SKM-1 (cell line): Measurements from ENCODE around the gene DGKK.

Source experiments
- DNase-seq: peaks from one replicate; lab custom pipeline; 2025; ENCODE audit not compliant: unreplicated experiment; lab: John Stamatoyannopoulos, UW

Gene DGKK

GRCh38 chrX:50470103-50471031 lies at the start of gene DGKK:
Gene DGKK (minus strand): TSS chrX:50470825. CDS start chrX:50470678, 147 bp downstream.
- no peak for DNase-seq

GRCh38 chrX:50514811-50515210 lies 44.2 kb upstream of the DGKK start:
- DNase-seq: no peak

- no peak for DNase-seq
These were observed 26.5 kb upstream of the DGKK start for GRCh38 chrX:50497114-50497513.

- no peak for DNase-seq
These were observed 25.0 kb upstream of the DGKK start for GRCh38 chrX:50495616-50496015.

- DNase-seq: no peak
These were observed 22.1 kb upstream of the DGKK start for GRCh38 chrX:50492720-50493119.

- no peak for DNase-seq
These were observed 14.0 kb upstream of the DGKK start for GRCh38 chrX:50484662-50485061.

GRCh38 chrX:50483283-50483682 lies 12.7 kb upstream of the DGKK start:
- peak; percentile 17 for DNase-seq

- DNase-seq: no peak
These were observed 4.6 kb upstream of the DGKK start for GRCh38 chrX:50475208-50475607.

- DNase-seq: no peak
These were observed 765 bp upstream of the DGKK start for GRCh38 chrX:50471390-50471789.

- DNase-seq: no peak
These were observed 1.4 kb downstream of the DGKK start for GRCh38 chrX:50469206-50469605.

GRCh38 chrX:50459615-50460014 lies 11.0 kb downstream of the DGKK start:
- no peak for DNase-seq

GRCh38 chrX:50458483-50458882 lies 12.1 kb downstream of the DGKK start:
- DNase-seq: no peak

- peak; percentile 51 for DNase-seq
These were observed 13.7 kb downstream of the DGKK start for GRCh38 chrX:50456712-50457484.

- DNase-seq: no peak
These were observed 17.8 kb downstream of the DGKK start for GRCh38 chrX:50452782-50453181.

- DNase-seq: no peak
These were observed 20.3 kb downstream of the DGKK start for GRCh38 chrX:50450324-50450723.

GRCh38 chrX:50448565-50448964 lies 22.1 kb downstream of the DGKK start:
- no peak for DNase-seq

GRCh38 chrX:50447535-50447934 lies 23.1 kb downstream of the DGKK start:
- no peak for DNase-seq

GRCh38 chrX:50442426-50443116 lies 28.1 kb downstream of the DGKK start:
- no peak for DNase-seq

- no peak for DNase-seq
These were observed 33.8 kb downstream of the DGKK start for GRCh38 chrX:50436797-50437196.

GRCh38 chrX:50432829-50433289 lies 37.8 kb downstream of the DGKK start:
- no peak for DNase-seq

- no peak for DNase-seq
These were observed 39.0 kb downstream of the DGKK start for GRCh38 chrX:50431623-50432022.
